Measurements from ENCODE around the gene NINJ2.

- no peak for TF ChIP-seq EP300 (IDR thresholded peaks at IDR 0.05)
- TF ChIP-seq CTCF (IDR thresholded peaks at IDR 0.05) = no peak
These were observed 31.7 kb upstream of the NINJ2 start for GRCh38 chr12:694734-695503.

Measured in ovary (tissue), 3 donors.